ENCODE results near the gene ANKFN1.

ANKFN1 gene

GRCh38 chr17:56441308-56441707 lies 288.0 kb downstream of the ANKFN1 start:
- Histone ChIP-seq H3K9me2 (replicated peaks; ENCODE audit: insufficient read depth, low read length) (no peaks in the 10 kb centered on the region), H3K79me2 (ENCODE audit: insufficient read depth, low read length) (no peaks in the 10 kb centered on the region), H3K27me3 (ENCODE audit: low read length) (no peaks in the 10 kb centered on the region), H3K9ac (ENCODE audit: low read length) (no peak overlapping the region), H3K9me3 (ENCODE audit: insufficient read depth, low read length) (no peaks in the 10 kb centered on the region), H4K20me1 (ENCODE audit: low read depth, low read length) (no peaks in the 10 kb centered on the region), H3F3A (ENCODE audit: insufficient read depth) (no peaks in the 10 kb centered on the region), H2AFZ (ENCODE audit: low read depth, low read length, severe bottlenecking) (no peak overlapping the region), H3K36me3 (ENCODE audit: low read length) (no peaks in the 10 kb centered on the region), H3K27ac (ENCODE audit: low read depth, low read length) (no peak overlapping the region), H3K4me3 (ENCODE audit: insufficient read depth, low read length, poor library complexity, severe bottlenecking) (no peak overlapping the region), H3K4me2 (ENCODE audit: low read depth, low read length, poor library complexity, severe bottlenecking) (no peak overlapping the region)
- TF ChIP-seq EZH2phosphoT487 (conservative IDR thresholded peaks at IDR 0.05; ENCODE audit: low read length) = no peak
- TF ChIP-seq CTCF (IDR thresholded peaks at IDR 0.05; ENCODE audit: insufficient read depth, low read length, poor library complexity, severe bottlenecking) = no peak

GRCh38 chr17:56445692-56446411 lies 292.6 kb downstream of the ANKFN1 start:
- H3K27ac ChIP-seq (ENCODE audit: low read depth, low read length) = no peak overlapping the region
- no peaks in the 10 kb centered on the region for H3K36me3 ChIP-seq (ENCODE audit: low read length)
- H3K9me2 ChIP-seq (replicated peaks; ENCODE audit: insufficient read depth, low read length) = no peaks in the 10 kb centered on the region
- H3F3A ChIP-seq (ENCODE audit: insufficient read depth) = no peaks in the 10 kb centered on the region
- H3K4me2 ChIP-seq (ENCODE audit: low read depth, low read length, poor library complexity, severe bottlenecking) = no peak overlapping the region
- no peak for TF ChIP-seq EZH2phosphoT487 (conservative IDR thresholded peaks at IDR 0.05; ENCODE audit: low read length)
- no peak for TF ChIP-seq CTCF (IDR thresholded peaks at IDR 0.05; ENCODE audit: insufficient read depth, low read length, poor library complexity, severe bottlenecking)
- no peaks in the 10 kb centered on the region for H4K20me1 ChIP-seq (ENCODE audit: low read depth, low read length)
- no peak overlapping the region for H3K9ac ChIP-seq (ENCODE audit: low read length)
- no peaks in the 10 kb centered on the region for H3K27me3 ChIP-seq (ENCODE audit: low read length)
- H3K79me2 ChIP-seq (ENCODE audit: insufficient read depth, low read length) = no peaks in the 10 kb centered on the region
- H2AFZ ChIP-seq (ENCODE audit: low read depth, low read length, severe bottlenecking) = no peak overlapping the region
- H3K9me3 ChIP-seq (ENCODE audit: insufficient read depth, low read length) = no peaks in the 10 kb centered on the region
- no peak overlapping the region for H3K4me3 ChIP-seq (ENCODE audit: insufficient read depth, low read length, poor library complexity, severe bottlenecking)

- Histone ChIP-seq H3K4me2 (ENCODE audit: low read depth, low read length, poor library complexity, severe bottlenecking) (no peak overlapping the region), H3K9me3 (ENCODE audit: insufficient read depth, low read length) (no peaks in the 10 kb centered on the region), H3K27ac (ENCODE audit: low read depth, low read length) (no peak overlapping the region), H2AFZ (ENCODE audit: low read depth, low read length, severe bottlenecking) (no peak overlapping the region), H3K4me3 (ENCODE audit: insufficient read depth, low read length, poor library complexity, severe bottlenecking) (no peak overlapping the region), H3K79me2 (ENCODE audit: insufficient read depth, low read length) (no peaks in the 10 kb centered on the region), H3F3A (ENCODE audit: insufficient read depth) (no peaks in the 10 kb centered on the region), H3K9me2 (replicated peaks; ENCODE audit: insufficient read depth, low read length) (no peaks in the 10 kb centered on the region), H3K9ac (ENCODE audit: low read length) (no peak overlapping the region), H4K20me1 (ENCODE audit: low read depth, low read length) (no peaks in the 10 kb centered on the region), H3K36me3 (ENCODE audit: low read length) (no peaks in the 10 kb centered on the region), H3K27me3 (ENCODE audit: low read length) (no peaks in the 10 kb centered on the region)
- TF ChIP-seq CTCF (IDR thresholded peaks at IDR 0.05; ENCODE audit: insufficient read depth, low read length, poor library complexity, severe bottlenecking) = no peak
- TF ChIP-seq EZH2phosphoT487 (conservative IDR thresholded peaks at IDR 0.05; ENCODE audit: low read length) = no peak
Measured at GRCh38 chr17:56447171-56447570, 293.9 kb downstream of the ANKFN1 start.

All from SU-DHL-6 (cell line).